Stimulated activated naive B cell treated with anti-CD40 and anti-IgM and Interleukin-4, amounts not matched to agents 10 μg/mL and 1 μg/mL and 100 μg/mL, for 72 hours (primary cell): ENCODE results near the gene CEP97.
"Not testable (repeated sequence)": the region's sequence is repeated elsewhere in the genome, so short reads cannot be mapped to it uniquely, and the experiment has no call there.

ENCODE experiments used
- ATAC-seq, 2 donors: fragments of 150-1000 bp; cut with Tn5 transposase; replicated peaks; 2 replicates each; pipeline ENCODE4 v1.10.0; 2021; ENCODE audit warnings: moderate library complexity in 1 of 2
- DNase-seq: peaks from one replicate; pipeline ENCODE4 v3.0.0; 2021
- H3K27ac Mint-ChIP-seq: one replicate; pipeline ENCODE4 v1.8.0; 2022; ENCODE audit warnings: mild to moderate bottlenecking, mixed read lengths
- H3K27me3 Mint-ChIP-seq, 2 donors: one replicate each; pipeline ENCODE4 v1.8.0; 2022; ENCODE audit warnings: mixed read lengths in 2 of 2
- H3K36me3 Mint-ChIP-seq, 2 donors: one replicate each; pipeline ENCODE4 v1.8.0; 2022; ENCODE audit warnings: mixed read lengths in 2 of 2, mild to moderate bottlenecking in 1 of 2
- H3K4me1 Mint-ChIP-seq, 2 donors: one replicate each; pipeline ENCODE4 v1.8.0; 2022; ENCODE audit warnings: mixed read lengths in 2 of 2, mild to moderate bottlenecking in 1 of 2
- H3K4me3 Mint-ChIP-seq, 2 donors: one replicate each; pipeline ENCODE4 v1.8.0; 2022; ENCODE audit warnings: mild to moderate bottlenecking in 2 of 2, mixed read lengths in 2 of 2, moderate library complexity in 1 of 2
- H3K9me3 Mint-ChIP-seq, 2 donors: one replicate each; pipeline ENCODE4 v1.8.0; 2022; ENCODE audit warnings: mixed read lengths in 2 of 2, mild to moderate bottlenecking in 1 of 2

The CEP97 gene

DNA sequence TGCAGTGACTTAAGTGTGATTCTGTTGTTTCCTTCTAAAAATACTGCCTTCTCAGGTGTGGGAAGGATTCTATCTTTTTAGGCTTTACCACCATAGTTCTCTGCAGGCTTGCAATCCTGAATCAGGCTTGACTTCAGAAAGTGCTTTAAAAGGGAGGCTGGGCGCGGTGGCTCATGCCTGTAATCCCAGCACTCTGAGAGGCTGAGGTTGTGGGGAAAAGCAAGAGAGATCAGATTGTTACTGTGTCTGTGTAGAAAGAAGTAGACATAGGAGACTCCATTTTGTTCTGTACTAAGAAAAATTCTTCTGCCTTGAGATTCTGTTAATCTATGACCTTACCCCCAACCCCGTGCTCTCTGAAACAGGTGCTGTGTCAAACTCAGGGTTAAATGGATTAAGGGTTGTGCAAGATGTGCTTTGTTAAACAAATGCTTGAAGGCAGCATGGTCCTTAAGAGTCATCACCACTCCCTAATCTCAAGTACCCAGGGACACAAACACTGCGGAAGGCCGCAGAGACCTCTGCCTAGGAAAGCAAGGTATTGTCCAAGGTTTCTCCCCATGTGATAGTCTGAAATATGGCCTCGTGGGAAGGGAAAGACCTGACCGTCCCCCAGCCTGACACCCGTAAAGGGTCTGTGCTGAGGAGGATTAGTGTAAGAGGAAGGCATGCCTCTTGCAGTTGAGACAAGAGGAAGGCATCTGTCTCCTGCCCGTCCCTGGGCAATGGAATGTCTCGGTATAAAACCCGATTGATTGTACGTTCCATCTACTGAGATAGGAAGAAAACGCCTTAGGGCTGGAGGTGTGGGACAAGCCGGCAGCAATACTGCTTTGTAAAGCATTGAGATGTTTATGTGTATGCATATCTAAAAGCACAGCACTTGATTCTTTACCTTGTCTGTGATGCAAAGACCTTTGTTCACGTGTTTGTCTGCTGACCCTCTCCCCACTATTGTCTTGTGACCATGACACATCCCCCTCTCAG, 32.4 kb upstream of the CEP97 start:
- not testable (repeated sequence) for H3K9me3 Mint-ChIP-seq, ATAC-seq, H3K4me3 Mint-ChIP-seq, H3K36me3 Mint-ChIP-seq, DNase-seq, H3K27ac Mint-ChIP-seq, H3K27me3 Mint-ChIP-seq
- H3K4me1 Mint-ChIP-seq: peaks cover 15 to 26% of the 10 kb centered on the region in 2 donors

DNA sequence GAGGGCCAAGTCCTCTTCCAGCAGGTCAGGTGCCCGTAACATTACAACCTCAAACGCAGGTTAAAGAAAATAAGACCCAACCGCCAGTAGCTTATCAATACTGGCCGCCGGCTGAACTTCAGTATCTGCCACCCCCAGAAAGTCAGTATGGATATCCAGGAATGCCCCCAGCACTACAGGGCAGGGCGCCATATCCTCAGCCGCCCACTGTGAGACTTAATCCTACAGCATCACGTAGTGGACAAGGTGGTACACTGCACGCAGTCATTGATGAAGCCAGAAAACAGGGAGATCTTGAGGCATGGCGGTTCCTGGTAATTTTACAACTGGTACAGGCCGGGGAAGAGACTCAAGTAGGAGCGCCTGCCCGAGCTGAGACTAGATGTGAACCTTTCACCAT, 30.9 kb upstream of the CEP97 start:
- H3K27me3 Mint-ChIP-seq, H3K9me3 Mint-ChIP-seq, H3K4me3 Mint-ChIP-seq, H3K27ac Mint-ChIP-seq, H3K36me3 Mint-ChIP-seq, DNase-seq: not testable (repeated sequence)
- peaks cover 12 to 19% of the 10 kb centered on the region in 2 donors for H3K4me1 Mint-ChIP-seq
- peak; percentile 75 to 78 for ATAC-seq

DNA sequence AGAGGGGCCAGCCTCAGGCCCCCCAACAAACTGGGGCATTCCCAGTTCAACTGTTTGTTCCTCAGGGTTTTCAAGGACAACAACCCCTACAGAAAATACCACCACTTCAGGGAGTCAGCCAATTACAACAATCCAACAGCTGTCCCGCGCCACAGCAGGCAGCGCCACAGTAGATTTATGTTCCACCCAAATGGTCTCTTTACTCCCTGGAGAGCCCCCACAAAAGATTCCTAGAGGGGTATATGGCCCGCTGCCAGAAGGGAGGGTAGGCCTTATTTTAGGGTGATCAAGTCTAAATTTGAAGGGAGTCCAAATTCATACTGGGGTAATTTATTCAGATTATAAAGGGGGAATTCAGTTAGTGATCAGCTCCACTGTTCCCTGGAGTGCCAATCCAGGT, 29.6 kb upstream of the CEP97 start:
- ATAC-seq, H3K27ac Mint-ChIP-seq, H3K27me3 Mint-ChIP-seq, H3K36me3 Mint-ChIP-seq, DNase-seq, H3K9me3 Mint-ChIP-seq, H3K4me3 Mint-ChIP-seq: not testable (repeated sequence)
- peaks cover 8 to 14% of the 10 kb centered on the region in 2 donors for H3K4me1 Mint-ChIP-seq

DNA sequence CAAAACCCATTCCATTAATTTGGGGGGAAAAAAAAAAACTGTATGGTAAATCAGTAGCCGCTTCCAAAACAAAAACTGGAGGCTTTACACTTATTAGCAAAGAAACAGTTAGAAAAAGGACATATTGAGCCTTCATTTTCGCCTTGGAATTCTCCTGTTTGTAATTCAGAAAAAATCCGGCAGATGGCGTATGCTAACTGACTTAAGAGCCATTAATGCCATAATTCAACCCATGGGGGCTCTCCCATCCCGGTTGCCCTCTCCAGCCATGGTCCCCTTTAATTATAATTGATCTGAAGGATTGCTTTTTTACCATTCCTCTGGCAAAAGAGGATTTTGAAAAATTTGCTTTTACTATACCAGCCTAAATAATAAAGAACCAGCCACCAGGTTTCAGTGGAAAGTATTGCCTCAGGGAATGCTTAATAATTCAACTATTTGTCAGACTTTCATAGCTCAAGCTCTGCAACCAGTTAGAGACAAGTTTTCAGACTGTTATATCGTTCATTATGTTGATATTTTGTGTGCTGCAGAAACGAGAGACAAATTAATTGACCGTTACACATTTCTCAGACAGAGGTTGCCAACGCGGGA, 28.5 kb upstream of the CEP97 start:
- Mint-ChIP-seq H3K36me3 (peaks cover 3 to 5% of the 10 kb centered on the region in 2 donors), H3K4me3 (no peak overlapping the region), H3K9me3 (no peaks in the 10 kb centered on the region), H3K27me3 (no peaks in the 10 kb centered on the region), H3K4me1 (peaks cover 6% of the 10 kb centered on the region in 2 donors), H3K27ac (no peak overlapping the region)
- no peak for ATAC-seq
- DNase-seq: no peak

DNA sequence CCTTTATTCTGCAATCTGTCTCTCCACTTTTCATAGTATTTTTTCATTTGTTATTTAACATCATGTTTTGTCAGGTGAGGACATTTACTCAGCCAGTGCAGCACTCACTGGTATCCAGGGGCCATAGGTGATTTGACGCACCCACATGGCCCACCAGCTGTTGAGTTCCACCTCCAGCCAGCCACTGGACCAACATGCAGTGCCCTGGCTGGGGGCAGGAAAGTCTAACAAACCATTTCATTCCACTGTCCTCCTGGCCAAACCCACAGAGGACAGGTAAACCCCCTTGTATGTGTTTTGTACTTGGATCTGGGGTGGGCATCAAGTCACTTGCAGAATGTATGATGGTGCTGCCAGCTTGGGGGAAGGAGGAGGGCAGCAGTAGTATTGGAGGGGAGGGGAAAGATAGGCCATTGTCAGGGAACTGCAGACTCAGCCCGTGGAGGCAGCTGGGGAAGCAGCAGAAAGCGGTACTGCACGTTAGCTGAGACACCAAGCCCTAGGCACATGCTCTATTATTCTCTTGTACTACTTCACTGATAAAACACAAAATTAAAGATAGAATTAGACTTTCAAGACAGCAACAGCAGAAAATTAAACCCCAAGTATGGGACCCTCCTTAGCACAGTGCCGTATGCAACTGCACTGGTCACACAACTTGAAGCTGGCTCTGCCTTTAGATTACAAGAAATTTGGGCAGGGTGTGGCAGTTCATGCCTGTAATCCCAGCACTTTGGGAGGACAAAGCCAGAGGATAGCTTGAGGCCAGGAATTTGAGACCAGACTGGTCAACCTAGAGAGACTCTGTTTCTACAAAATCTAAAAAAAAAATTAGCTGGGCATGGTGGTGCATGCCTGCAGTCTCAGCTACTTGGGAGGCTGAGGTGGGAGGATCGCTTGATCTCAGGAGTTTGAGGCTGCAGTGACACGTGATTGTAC, 22.4 kb upstream of the CEP97 start:
- DNase-seq (no peak), ATAC-seq (no peak)
- H3K36me3 Mint-ChIP-seq: peaks cover 0 to 2% of the 10 kb centered on the region in 2 donors
- H3K4me3 Mint-ChIP-seq: no peak overlapping the region
- peak overlapping the region; percentile 67 for H3K27ac Mint-ChIP-seq
- peaks cover 4 to 6% of the 10 kb centered on the region in 2 donors for H3K4me1 Mint-ChIP-seq
- no peaks in the 10 kb centered on the region for H3K27me3 Mint-ChIP-seq
- H3K9me3 Mint-ChIP-seq: no peaks in the 10 kb centered on the region

DNA sequence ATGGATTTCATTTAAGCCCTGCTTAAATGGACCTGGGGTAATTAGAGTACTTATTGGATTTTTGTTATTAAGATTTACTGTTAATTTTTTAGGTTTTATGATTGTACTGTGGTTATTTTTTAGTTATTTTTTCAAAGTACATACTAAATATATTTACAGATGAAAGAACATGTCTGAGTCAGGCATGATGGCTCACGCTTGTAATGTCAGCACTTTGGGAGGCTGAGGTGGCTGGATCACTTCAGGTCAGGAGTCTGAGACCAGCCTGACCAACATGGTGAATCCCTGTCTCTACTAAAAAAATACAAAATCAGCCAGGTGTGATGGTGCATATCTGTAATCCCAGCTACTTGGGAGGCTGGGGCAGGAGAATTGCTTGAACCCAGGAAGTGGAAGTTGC, 21.7 kb upstream of the CEP97 start:
- H3K4me3 Mint-ChIP-seq: no peak overlapping the region
- peaks cover 0 to 2% of the 10 kb centered on the region in 2 donors for H3K36me3 Mint-ChIP-seq
- no peaks in the 10 kb centered on the region for H3K9me3 Mint-ChIP-seq
- H3K4me1 Mint-ChIP-seq: peaks cover 4 to 6% of the 10 kb centered on the region in 2 donors
- ATAC-seq: no peak
- no peak for DNase-seq
- no peaks in the 10 kb centered on the region for H3K27me3 Mint-ChIP-seq
- no peak overlapping the region for H3K27ac Mint-ChIP-seq

DNA sequence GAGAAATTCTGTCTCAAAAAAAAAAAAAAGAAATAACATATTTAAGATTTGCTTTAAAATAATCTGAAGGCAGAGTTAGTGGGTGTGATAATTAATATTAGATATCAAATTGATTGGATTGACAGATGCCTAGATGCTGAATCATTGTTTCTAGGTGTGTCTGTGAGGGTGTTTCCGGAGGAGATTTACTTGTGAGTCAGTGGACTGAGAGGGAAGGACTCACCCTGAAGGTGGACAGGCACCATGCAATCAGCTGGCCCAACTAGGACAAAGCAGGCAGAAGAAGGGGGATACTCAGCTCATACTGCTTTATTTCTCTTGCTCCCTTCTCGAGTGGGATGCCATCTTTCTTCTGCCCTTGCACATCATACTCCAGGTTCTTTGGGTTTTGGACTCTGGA, 21.2 kb upstream of the CEP97 start:
- H3K27me3 Mint-ChIP-seq: no peaks in the 10 kb centered on the region
- H3K4me1 Mint-ChIP-seq: peaks cover 4 to 6% of the 10 kb centered on the region in 2 donors
- H3K27ac Mint-ChIP-seq: no peak overlapping the region
- DNase-seq (no peak), ATAC-seq (no peak)
- no peak overlapping the region for H3K4me3 Mint-ChIP-seq
- no peaks in the 10 kb centered on the region for H3K9me3 Mint-ChIP-seq
- peaks cover 0 to 2% of the 10 kb centered on the region in 2 donors for H3K36me3 Mint-ChIP-seq

DNA sequence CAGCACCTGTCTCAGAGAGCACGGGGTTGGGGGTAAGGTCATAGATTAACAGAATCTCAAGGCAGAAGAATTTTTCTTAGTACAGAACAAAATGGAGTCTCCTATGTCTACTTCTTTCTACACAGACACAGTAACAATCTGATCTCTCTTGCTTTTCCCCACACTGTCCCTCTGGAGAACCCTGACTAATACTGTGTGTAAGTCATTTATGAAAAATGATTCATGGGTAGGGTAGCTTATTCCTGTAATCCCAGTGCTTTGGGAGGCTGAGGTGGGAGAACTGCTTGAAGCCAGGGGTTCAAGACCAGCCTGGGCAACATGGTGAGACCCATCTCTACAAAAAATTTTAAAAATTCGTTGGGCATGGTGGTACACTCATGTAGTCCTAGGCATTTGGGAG, 19.8 kb upstream of the CEP97 start:
- ATAC-seq, H3K9me3 Mint-ChIP-seq, H3K27me3 Mint-ChIP-seq, H3K27ac Mint-ChIP-seq, H3K36me3 Mint-ChIP-seq, H3K4me3 Mint-ChIP-seq, DNase-seq, H3K4me1 Mint-ChIP-seq: not testable (repeated sequence)

DNA sequence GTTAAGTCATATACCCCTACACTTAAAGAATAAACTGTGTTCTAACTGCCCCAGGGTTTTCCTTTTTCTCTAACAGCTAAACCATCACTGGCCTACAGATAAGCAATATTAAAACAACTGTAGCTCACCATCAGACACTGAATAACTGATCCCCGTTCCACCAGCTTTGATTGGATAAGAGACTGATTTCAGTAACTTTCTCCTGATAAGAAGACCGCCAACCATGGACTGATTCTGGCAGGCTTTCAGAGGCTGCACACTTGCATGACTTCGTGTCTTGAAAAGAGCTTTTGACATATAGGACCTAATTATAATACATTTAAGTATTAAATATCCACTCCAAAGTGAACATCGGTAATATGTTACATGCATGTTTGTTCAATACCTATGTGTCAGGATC, 15.3 kb upstream of the CEP97 start:
- no peaks in the 10 kb centered on the region for H3K4me1 Mint-ChIP-seq
- no peak overlapping the region for H3K27ac Mint-ChIP-seq
- H3K4me3 Mint-ChIP-seq: no peak overlapping the region
- H3K36me3 Mint-ChIP-seq: no peaks in the 10 kb centered on the region
- no peaks in the 10 kb centered on the region for H3K9me3 Mint-ChIP-seq
- no peak for ATAC-seq
- H3K27me3 Mint-ChIP-seq: no peaks in the 10 kb centered on the region
- no peak for DNase-seq

DNA sequence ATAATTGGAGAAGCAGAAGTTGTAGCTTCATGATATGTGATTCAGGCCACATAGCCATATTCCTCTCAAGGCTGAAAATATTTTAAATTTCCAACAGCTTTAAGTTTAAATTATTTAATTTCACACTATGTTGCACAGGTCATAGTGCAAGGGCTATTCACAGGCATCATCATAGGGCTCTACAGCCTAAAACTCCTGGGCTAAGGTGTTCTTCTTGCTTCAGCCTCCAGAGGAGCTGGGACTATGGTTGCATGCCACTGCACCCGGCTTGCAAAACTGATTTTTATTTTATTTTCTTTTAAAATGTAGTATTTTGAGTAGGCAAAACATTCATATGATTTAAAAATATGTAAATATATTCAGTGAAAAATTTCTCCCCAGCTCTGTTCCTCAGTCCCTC, 6.0 kb upstream of the CEP97 start:
- peaks cover 14 to 28% of the 10 kb centered on the region in 2 donors for H3K4me1 Mint-ChIP-seq
- no peak overlapping the region for H3K27ac Mint-ChIP-seq
- H3K9me3 Mint-ChIP-seq: no peaks in the 10 kb centered on the region
- DNase-seq: no peak
- H3K27me3 Mint-ChIP-seq: no peaks in the 10 kb centered on the region
- no peak overlapping the region for H3K4me3 Mint-ChIP-seq
- no peak for ATAC-seq
- H3K36me3 Mint-ChIP-seq: no peaks in the 10 kb centered on the region

DNA sequence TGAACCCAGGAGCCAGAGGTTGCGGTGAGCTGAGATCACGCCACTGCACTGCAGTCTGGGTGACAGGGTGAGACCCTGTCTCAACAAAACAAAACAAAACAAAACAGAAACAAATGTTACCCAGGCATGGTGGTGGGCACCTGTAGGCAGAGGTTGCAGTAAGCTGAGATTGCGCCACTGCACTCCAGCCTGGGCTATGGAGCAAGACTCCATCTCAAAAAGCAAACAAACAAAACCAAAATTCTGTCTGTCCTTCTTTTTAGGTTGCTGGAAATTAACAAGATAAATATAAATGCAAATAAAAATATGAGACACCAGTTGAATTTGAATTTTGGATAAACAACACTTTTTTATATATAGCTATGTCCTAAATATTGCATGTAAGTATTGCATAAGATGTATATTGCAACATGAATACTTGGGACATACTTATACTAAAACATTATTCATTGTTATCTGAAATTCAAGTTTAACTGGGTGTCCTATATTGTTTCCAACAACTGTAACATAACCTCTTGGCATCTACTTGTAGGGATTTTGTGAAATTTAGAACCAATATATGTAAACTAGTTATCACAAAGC, 4.7 kb upstream of the CEP97 start:
- H3K4me1 Mint-ChIP-seq: peaks cover 17 to 28% of the 10 kb centered on the region in 2 donors
- no peaks in the 10 kb centered on the region for H3K9me3 Mint-ChIP-seq
- no peak for ATAC-seq
- H3K27me3 Mint-ChIP-seq: no peaks in the 10 kb centered on the region
- no peak overlapping the region for H3K4me3 Mint-ChIP-seq
- no peak for DNase-seq
- H3K36me3 Mint-ChIP-seq: no peaks in the 10 kb centered on the region
- H3K27ac Mint-ChIP-seq: no peak overlapping the region

DNA sequence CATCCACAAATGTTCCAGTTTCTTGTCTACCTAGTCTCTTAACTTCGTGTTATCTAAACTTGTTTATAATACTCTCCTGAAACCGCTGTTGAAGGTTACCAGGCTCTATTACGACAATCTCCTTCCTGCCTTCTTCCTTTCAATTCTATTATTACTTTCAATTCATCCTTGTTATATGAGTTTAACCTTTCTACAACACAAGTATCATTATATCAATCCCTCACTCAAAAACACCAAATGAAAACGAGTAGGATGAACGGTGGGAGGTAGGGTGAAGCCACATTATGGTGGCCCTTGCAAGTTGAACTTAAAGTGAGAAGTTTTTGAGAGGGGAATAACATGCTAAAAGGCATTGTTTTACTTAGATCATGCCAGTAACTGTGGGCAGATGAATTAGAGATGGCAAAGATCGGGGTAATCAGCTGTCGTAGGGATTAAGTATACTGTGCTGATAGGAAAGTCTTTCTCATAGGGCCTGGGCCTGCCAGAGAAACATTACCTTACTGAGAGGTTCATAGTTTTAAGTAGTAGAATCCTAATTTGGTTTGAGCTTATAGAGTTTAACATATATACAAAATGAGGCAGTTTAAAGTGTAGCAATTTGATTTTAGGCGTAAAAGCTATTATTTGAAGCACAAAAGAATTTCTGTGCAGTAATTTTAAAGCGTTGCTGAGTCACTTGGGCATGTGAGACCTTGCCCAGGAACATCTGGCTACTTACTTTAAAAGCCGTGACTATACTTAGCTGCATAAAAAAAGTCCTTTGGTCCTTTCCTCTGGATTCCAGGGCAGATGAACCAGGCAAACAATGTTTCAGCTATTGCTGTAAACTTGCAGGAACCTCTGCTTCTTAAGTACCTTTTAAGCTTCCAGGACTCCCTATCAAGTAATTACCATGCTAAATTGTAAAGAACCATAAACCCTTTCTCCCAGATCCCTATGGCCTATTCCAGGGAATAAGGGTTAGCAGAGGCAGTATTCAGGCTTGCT, 3.3 kb upstream of the CEP97 start:
- DNase-seq (no peak), ATAC-seq (no peak)
- Mint-ChIP-seq H3K4me1 (peaks cover 17 to 28% of the 10 kb centered on the region in 2 donors), H3K36me3 (no peaks in the 10 kb centered on the region), H3K4me3 (peak overlapping the region; percentile 11 to 28), H3K9me3 (no peaks in the 10 kb centered on the region), H3K27me3 (no peaks in the 10 kb centered on the region), H3K27ac (peak overlapping the region; percentile 34)
